IMR-90 (cell line): Measurements from ENCODE around the gene PAXX. TPM values are rescaled to one million over a fixed set of nuclear protein-coding genes. Genes with fewer than 3 reads are reported as not detected.

ENCODE experiments used
- ATAC-seq: fragments of 200-7000 bp; cut with Tn5 transposase; 2 replicates; pipeline ENCODE4 v1.9.1; 2020; ENCODE audit warnings: low read depth, mild to moderate bottlenecking, moderate library complexity
- BruUV-seq: library from RNA; stranded (reverse); fragments of 400-500 nt; replicated peaks from 2 replicates; lab custom pipeline; 2021; lab: Mats Ljungman, UMichigan
- CTCF ChIA-PET: fragments of 300-600 bp; formaldehyde crosslinking; extraction: SDS; loops from one replicate; lab custom pipeline; 2021; ENCODE audit warnings: antibody characterized with exemption; lab: Yijun Ruan, JAX
- POLR2A ChIA-PET: fragments of 300-600 bp; sonication (Branson Sonifier 250); formaldehyde crosslinking; loops from one replicate; lab custom pipeline; 2022; ENCODE audit warnings: antibody characterized with exemption; ENCODE audit not compliant: unreplicated experiment; lab: Charles Lee
- DNase-seq: peaks from one replicate; pipeline ENCODE4 v3.0.0; 2013
- H2AFZ ChIP-seq: replicated peaks from 2 replicates; pipeline ENCODE3; 2013; ENCODE audit warnings: low read length, mild to moderate bottlenecking; ENCODE audit not compliant: poor library complexity
- H2AK5ac ChIP-seq: 2 replicates; pipeline ENCODE4 v1.6.1; 2013; ENCODE audit warnings: low read depth, low read length, inconsistent platforms
- H2AK9ac ChIP-seq: replicated peaks from 2 replicates; pipeline ENCODE3; 2013; ENCODE audit warnings: mild to moderate bottlenecking, low read depth, low read length, moderate library complexity; ENCODE audit not compliant: poor library complexity
- H2BK120ac ChIP-seq: 2 replicates; pipeline ENCODE4 v1.6.1; 2013; ENCODE audit warnings: low read depth, low read length, inconsistent platforms
- H2BK15ac ChIP-seq: 3 replicates; pipeline ENCODE4 v1.6.1; 2013; ENCODE audit warnings: low read depth, low read length, inconsistent platforms
- H2BK20ac ChIP-seq: 2 replicates; pipeline ENCODE4 v1.6.1; 2013; ENCODE audit warnings: low read depth, mild to moderate bottlenecking, inconsistent platforms, low read length, moderate library complexity
- H2BK5ac ChIP-seq: 2 replicates; pipeline ENCODE4 v1.6.1; 2013; ENCODE audit warnings: mild to moderate bottlenecking, low read depth, low read length, inconsistent platforms; ENCODE audit not compliant: poor library complexity, severe bottlenecking
- H3K14ac ChIP-seq: replicated peaks from 2 replicates; pipeline ENCODE4 v1.6.1; 2013; ENCODE audit warnings: low read depth, low read length, inconsistent platforms
- H3K18ac ChIP-seq: 2 replicates; pipeline ENCODE4 v1.6.1; 2013; ENCODE audit warnings: low read depth, low read length, control low read depth
- H3K23ac ChIP-seq: 2 replicates; pipeline ENCODE4 v1.6.1; 2013; ENCODE audit warnings: low read depth, low read length, inconsistent platforms
- H3K27ac ChIP-seq: 2 replicates; pipeline ENCODE4 v1.5.1; 2013; ENCODE audit warnings: mild to moderate bottlenecking, control low read depth, low read length; ENCODE audit not compliant: insufficient read depth
- H3K27me3 ChIP-seq: 2 replicates; pipeline ENCODE4 v1.6.1; 2013; ENCODE audit warnings: low read length; ENCODE audit not compliant: control insufficient read depth, insufficient read depth
- H3K36me3 ChIP-seq: 2 replicates; pipeline ENCODE4 v1.6.1; 2013; ENCODE audit warnings: low read length, mixed read lengths; ENCODE audit not compliant: control insufficient read depth, insufficient read depth
- H3K4ac ChIP-seq: 2 replicates; pipeline ENCODE4 v1.6.1; 2013; ENCODE audit warnings: low read depth, low read length, inconsistent platforms
- H3K4me1 ChIP-seq: 2 replicates; pipeline ENCODE4 v1.6.1; 2013; ENCODE audit warnings: low read length, mixed read lengths; ENCODE audit not compliant: control insufficient read depth, insufficient read depth
- H3K4me2 ChIP-seq: 2 replicates; pipeline ENCODE4 v1.6.1; 2013; ENCODE audit warnings: low read depth, mild to moderate bottlenecking, control low read depth, low read length, moderate library complexity
- H3K4me3 ChIP-seq: 2 replicates; pipeline ENCODE4 v1.5.1; 2013; ENCODE audit warnings: low read depth, mild to moderate bottlenecking, control low read depth, low read length, moderate library complexity; ENCODE audit not compliant: insufficient read depth
- H3K56ac ChIP-seq: 2 replicates; pipeline ENCODE4 v1.6.1; 2013; ENCODE audit warnings: low read length, inconsistent platforms; ENCODE audit not compliant: insufficient read depth; ENCODE audit errors: extremely low read depth
- H3K79me1 ChIP-seq, 2 experiments: 2 replicates each; pipeline ENCODE4 v1.6.1; 2013; ENCODE audit warnings: low read length in 2 of 2, inconsistent platforms in 1 of 2, low read depth in 1 of 2
- H3K9ac ChIP-seq: 2 replicates; pipeline ENCODE4 v1.6.1; 2013; ENCODE audit warnings: low read depth, low read length, control low read depth
- H3K9me1 ChIP-seq: 2 replicates; pipeline ENCODE4 v1.6.1; 2013; ENCODE audit warnings: low read length, inconsistent platforms; ENCODE audit not compliant: insufficient read depth
- H3K9me3 ChIP-seq: 2 replicates; pipeline ENCODE4 v1.6.1; 2013; ENCODE audit warnings: low read length; ENCODE audit not compliant: control insufficient read depth, insufficient read depth
- H4K20me1 ChIP-seq: 2 replicates; pipeline ENCODE4 v1.6.1; 2013; ENCODE audit warnings: low read length, inconsistent platforms; ENCODE audit not compliant: insufficient read depth
- H4K5ac ChIP-seq: 2 replicates; pipeline ENCODE4 v1.6.1; 2013; ENCODE audit warnings: mild to moderate bottlenecking, low read depth, low read length, control low read depth
- H4K8ac ChIP-seq, 2 experiments: 2 replicates each; pipeline ENCODE4 v1.6.1; 2013; ENCODE audit warnings: low read depth in 2 of 2, low read length in 2 of 2, control low read depth in 1 of 2, inconsistent platforms in 1 of 2
- H4K91ac ChIP-seq: 2 replicates; pipeline ENCODE4 v1.6.1; 2013; ENCODE audit warnings: low read depth, low read length, inconsistent platforms; ENCODE audit not compliant: insufficient read depth
- BHLHE40 ChIP-seq: fragments of 150-350 bp; IDR thresholded peaks from 2 replicates; pipeline ENCODE4 v1.6.1; 2016; ENCODE audit warnings: mild to moderate bottlenecking, low read depth, low read length
- CEBPB ChIP-seq: IDR thresholded peaks from 2 replicates; pipeline ENCODE4 v1.6.1; 2012; ENCODE audit warnings: low read depth, low read length, improper control_type of control experiment
- CHD1 ChIP-seq: IDR thresholded peaks from 2 replicates; pipeline ENCODE4 v1.6.1; 2012; ENCODE audit warnings: low read depth, low read length, improper control_type of control experiment
- FOS ChIP-seq: fragments of 150-350 bp; IDR thresholded peaks from 2 replicates; pipeline ENCODE4 v1.6.1; 2016; ENCODE audit warnings: low read depth, low read length
- MAFK ChIP-seq: IDR thresholded peaks from 2 replicates; pipeline ENCODE4 v1.6.1; 2012; ENCODE audit warnings: low read depth, low read length, improper control_type of control experiment
- MAZ ChIP-seq: IDR thresholded peaks from 2 replicates; pipeline ENCODE4 v1.6.1; 2012; ENCODE audit warnings: low read depth, mild to moderate bottlenecking, low read length, improper control_type of control experiment, moderate library complexity, borderline replicate concordance
- MXI1 ChIP-seq: IDR thresholded peaks from 2 replicates; pipeline ENCODE4 v1.6.1; 2012; ENCODE audit warnings: low read depth, mild to moderate bottlenecking, low read length, moderate library complexity, borderline replicate concordance
- NFE2L2 ChIP-seq: fragments of 150-350 bp; IDR thresholded peaks from 2 replicates; pipeline ENCODE4 v1.6.1; 2016; ENCODE audit warnings: low read depth, mild to moderate bottlenecking, low read length
- POLR2A ChIP-seq: IDR thresholded peaks from 2 replicates; pipeline ENCODE4 v1.6.1; 2012; ENCODE audit warnings: mild to moderate bottlenecking, low read depth, low read length
- RAD21 ChIP-seq: IDR thresholded peaks from 2 replicates; pipeline ENCODE4 v1.6.1; 2012; ENCODE audit warnings: low read length, improper control_type of control experiment
- RCOR1 ChIP-seq: IDR thresholded peaks from 2 replicates; pipeline ENCODE4 v1.6.1; 2012; ENCODE audit warnings: mild to moderate bottlenecking, low read length, improper control_type of control experiment; ENCODE audit not compliant: insufficient replicate concordance
- RFX5 ChIP-seq: IDR thresholded peaks from 2 replicates; pipeline ENCODE4 v1.8.0; 2012; ENCODE audit warnings: low read depth, mild to moderate bottlenecking, low read length, moderate library complexity
- SMC3 ChIP-seq: fragments of 150-350 bp; IDR thresholded peaks from 2 replicates; pipeline ENCODE4 v1.6.1; 2016; ENCODE audit warnings: low read depth, mild to moderate bottlenecking, antibody characterized with exemption, low read length, moderate library complexity
- WGBS, 2 experiments: methylation state at CpG; one replicate each; pipeline versions ENCODE4 v1.1.5 to v1.1.7; 2013; ENCODE audit warnings: missing lambda C conversion rate in 2 of 2; ENCODE audit not compliant: insufficient read length in 1 of 2; ENCODE audit errors: extremely low coverage in 2 of 2; 5-methylcytosine and 5-hydroxymethylcytosine counted together
- dilution Hi-C: fragments of 300-500 bp; cut with HindIII; formaldehyde crosslinking; loops from one replicate; pipeline ENCODE4 v1.14.3; 2018; ENCODE audit warnings: low sequenced_read_pairs; ENCODE audit not compliant: unreplicated experiment
- in situ Hi-C: fragments of 300-500 bp; cut with MboI; formaldehyde crosslinking; loops from 3 replicates; pipeline ENCODE4 v1.14.3; 2019; ENCODE audit warnings: low sequenced_read_pairs, inconsistent platforms, mixed read lengths
- intact Hi-C: fragments of 100-400 bp; cut with micrococcal nuclease; formaldehyde crosslinking; loops from 2 replicates; pipeline ENCODE4 v1.10.0; 2022
- polyA plus RNA-seq, 3 experiments: library from polyadenylated mRNA; depleted of rRNA; stranded (reverse); fragments of >200 nt; gene quantifications; 2 replicates each; pipeline ENCODE4 v1.2.3, GENCODE V29; 2012; ENCODE audit warnings: low replicate concordance in 1 of 3
- total RNA-seq: library from RNA; depleted of rRNA; stranded (reverse); fragments of >200 nt; gene quantifications from 2 replicates; pipeline ENCODE4 v1.2.3, GENCODE V29; 2012
- TF ChIP-seq, protein P1 (sequence below): fragments of 150-350 bp; IDR thresholded peaks from 2 replicates; pipeline ENCODE4 v1.6.1; 2016; ENCODE audit warnings: low read depth, mild to moderate bottlenecking, low read length, moderate library complexity, borderline replicate concordance
- TF ChIP-seq, protein P2 (sequence below): conservative IDR thresholded peaks from 2 replicates; pipeline ENCODE4 v1.5.1; 2012; ENCODE audit warnings: mild to moderate bottlenecking, low read depth, low read length, improper control_type of control experiment
- TF ChIP-seq, protein P3 (sequence below): fragments of 150-350 bp; IDR thresholded peaks from 2 replicates; pipeline ENCODE4 v1.6.1; 2017; ENCODE audit warnings: mild to moderate bottlenecking, antibody characterized with exemption, low read length, low read depth

PAXX gene
- total and polyA plus RNA-seq, 2 of the 4 experiments (the other 2 are of a cell fraction): 5.7 to 24.6 TPM

DNA sequence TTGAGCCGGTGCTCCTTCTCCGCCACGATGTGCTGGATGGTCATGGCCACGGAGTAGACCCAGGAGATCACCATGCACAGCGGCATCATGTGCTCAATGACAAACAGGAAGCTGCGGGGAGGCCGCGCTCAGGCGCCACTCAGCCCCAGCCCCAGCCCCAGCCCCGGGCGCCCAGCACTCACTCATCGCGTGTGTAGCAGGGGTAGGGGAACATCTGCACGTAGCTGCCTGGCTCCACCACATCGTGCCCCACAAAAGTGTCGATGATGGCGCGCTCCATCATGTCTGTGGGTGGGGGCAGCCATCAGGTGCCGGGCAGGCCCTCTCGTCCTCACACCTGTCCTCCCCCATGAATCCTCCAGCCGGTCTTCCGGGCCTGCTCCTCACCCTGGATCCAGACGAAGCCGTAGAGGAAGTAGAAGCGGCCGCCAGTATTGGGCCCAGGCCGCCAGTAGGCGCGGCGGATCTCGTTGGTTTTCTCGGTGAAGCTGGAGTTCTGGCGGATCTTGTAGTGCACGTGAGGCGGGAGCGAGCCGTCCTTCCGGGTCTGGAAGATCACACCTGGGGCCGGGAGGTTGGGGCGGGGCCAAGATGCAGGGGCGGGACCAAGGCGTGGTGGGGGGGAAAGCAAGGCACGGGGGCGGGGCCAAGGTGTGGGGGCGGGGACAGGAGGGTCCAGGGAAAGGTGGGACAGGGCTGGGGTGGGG lies 25.7 kb downstream of the PAXX start:
- BruUV-seq: no TSS peak
- Histone ChIP-seq H3K4me1 (no peaks in the 10 kb centered on the region), H3K27me3 (no peaks in the 10 kb centered on the region), H3K4me2 (no peak overlapping the region), H2BK20ac (no peak overlapping the region), H4K8ac (no peak overlapping the region), H3K4ac (no peak overlapping the region), H3K56ac (no peak overlapping the region), H3K9me3 (no peaks in the 10 kb centered on the region), H2BK5ac (no peak overlapping the region), H2AK5ac (no peak overlapping the region), H3K23ac (no peak overlapping the region), H3K14ac (no peak overlapping the region), H3K4me3 (no peak overlapping the region), H3K79me1 (no peaks in the 10 kb centered on the region), H2AK9ac (no peak overlapping the region), H3K18ac (no peak overlapping the region), H2BK120ac (no peak overlapping the region), H3K9me1 (no peaks in the 10 kb centered on the region), H3K27ac (no peak overlapping the region), H4K91ac (no peak overlapping the region), H3K36me3 (peaks cover 30% of the 10 kb centered on the region; the same call in 1 of the 2 replicates), H4K5ac (no peak overlapping the region), H2AFZ (no peak overlapping the region), H3K9ac (no peak overlapping the region), H2BK15ac (no peak overlapping the region), H4K20me1 (no peaks in the 10 kb centered on the region; the same call in 1 of the 2 replicates)
- TF ChIP-seq SMC3 (no peak), FOS (no peak), RAD21 (no peak), MAFK (no peak), CHD1 (no peak), MAZ (no peak), POLR2A (no peak), CEBPB (no peak), RFX5 (no peak), MXI1 (no peak), RCOR1 (no peak), NFE2L2 (no peak), BHLHE40 (no peak)
- TF ChIP-seq, protein P1, sequence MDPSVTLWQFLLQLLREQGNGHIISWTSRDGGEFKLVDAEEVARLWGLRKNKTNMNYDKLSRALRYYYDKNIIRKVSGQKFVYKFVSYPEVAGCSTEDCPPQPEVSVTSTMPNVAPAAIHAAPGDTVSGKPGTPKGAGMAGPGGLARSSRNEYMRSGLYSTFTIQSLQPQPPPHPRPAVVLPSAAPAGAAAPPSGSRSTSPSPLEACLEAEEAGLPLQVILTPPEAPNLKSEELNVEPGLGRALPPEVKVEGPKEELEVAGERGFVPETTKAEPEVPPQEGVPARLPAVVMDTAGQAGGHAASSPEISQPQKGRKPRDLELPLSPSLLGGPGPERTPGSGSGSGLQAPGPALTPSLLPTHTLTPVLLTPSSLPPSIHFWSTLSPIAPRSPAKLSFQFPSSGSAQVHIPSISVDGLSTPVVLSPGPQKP: no peak
- TF ChIP-seq, protein P2, sequence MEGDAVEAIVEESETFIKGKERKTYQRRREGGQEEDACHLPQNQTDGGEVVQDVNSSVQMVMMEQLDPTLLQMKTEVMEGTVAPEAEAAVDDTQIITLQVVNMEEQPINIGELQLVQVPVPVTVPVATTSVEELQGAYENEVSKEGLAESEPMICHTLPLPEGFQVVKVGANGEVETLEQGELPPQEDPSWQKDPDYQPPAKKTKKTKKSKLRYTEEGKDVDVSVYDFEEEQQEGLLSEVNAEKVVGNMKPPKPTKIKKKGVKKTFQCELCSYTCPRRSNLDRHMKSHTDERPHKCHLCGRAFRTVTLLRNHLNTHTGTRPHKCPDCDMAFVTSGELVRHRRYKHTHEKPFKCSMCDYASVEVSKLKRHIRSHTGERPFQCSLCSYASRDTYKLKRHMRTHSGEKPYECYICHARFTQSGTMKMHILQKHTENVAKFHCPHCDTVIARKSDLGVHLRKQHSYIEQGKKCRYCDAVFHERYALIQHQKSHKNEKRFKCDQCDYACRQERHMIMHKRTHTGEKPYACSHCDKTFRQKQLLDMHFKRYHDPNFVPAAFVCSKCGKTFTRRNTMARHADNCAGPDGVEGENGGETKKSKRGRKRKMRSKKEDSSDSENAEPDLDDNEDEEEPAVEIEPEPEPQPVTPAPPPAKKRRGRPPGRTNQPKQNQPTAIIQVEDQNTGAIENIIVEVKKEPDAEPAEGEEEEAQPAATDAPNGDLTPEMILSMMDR: no peak
- TF ChIP-seq, protein P3, sequence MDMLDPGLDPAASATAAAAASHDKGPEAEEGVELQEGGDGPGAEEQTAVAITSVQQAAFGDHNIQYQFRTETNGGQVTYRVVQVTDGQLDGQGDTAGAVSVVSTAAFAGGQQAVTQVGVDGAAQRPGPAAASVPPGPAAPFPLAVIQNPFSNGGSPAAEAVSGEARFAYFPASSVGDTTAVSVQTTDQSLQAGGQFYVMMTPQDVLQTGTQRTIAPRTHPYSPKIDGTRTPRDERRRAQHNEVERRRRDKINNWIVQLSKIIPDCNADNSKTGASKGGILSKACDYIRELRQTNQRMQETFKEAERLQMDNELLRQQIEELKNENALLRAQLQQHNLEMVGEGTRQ: no peak
- POLR2A ChIA-PET: no interaction called here
- 95% methylated on average over 11 of the region's 45 CpGs; no CpG with 5 or more reads in 1 of the 2 experiments for WGBS, 2 experiments
- ATAC-seq (no peak), DNase-seq (no peak)
- CTCF ChIA-PET: no interaction called here
- dilution Hi-C loops (no loop called here), in situ Hi-C loops (no loop called here), intact Hi-C loops (no loop called here)
